ENCODE data around the gene CD109. TPM values are rescaled to one million over a fixed set of nuclear protein-coding genes. Genes with fewer than 3 reads are reported as not detected.

Gene CD109
- total and polyA plus RNA-seq, 10 donors, result 0.17 to 6.9 (median 3.8) TPM

DNA sequence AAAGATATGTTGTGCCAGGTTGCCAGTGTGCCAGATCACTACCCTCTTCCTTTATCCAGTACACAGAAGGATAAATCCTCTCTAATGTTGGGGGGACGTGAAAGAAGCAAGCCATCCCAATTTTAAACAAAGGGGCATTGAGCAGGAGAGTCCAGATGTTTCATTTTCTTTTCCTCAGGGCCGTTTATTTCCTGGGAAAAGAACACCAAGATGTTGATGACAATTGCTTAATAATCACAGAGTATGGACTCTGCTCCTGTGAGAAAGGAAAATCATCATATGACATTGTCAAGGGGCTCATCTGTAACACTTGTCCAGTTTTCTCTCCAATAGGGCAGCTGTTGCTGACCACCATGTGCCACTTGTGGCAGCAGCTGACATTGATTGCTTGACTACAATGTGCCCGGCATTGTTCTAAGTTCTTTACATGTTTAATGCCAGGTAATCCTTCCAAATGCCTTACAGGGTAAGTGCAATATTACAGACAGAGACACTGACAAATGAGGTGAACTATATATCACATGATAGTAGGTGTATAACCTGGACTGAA lies 161.4 kb downstream of the CD109 start:
- Histone ChIP-seq H3K4me3 (no peak overlapping the region), H3K4me1 (peaks cover 0 to 4% (median 0%) of the 10 kb centered on the region in 6 donors), H3K27ac (no peak overlapping the region), H3K27me3 (replicated peaks in 1 of 7) (no peaks in the 10 kb centered on the region), H3K9me3 (peaks cover 0 to under 1% (median 0%) of the 10 kb centered on the region in 8 donors), H3K36me3 (no peaks in the 10 kb centered on the region)
- intact Hi-C loops (cut with DNase I; ENCODE audit: low total_unique reads), result loop anchor here (10.0 kb wide), 1 partner anchor 1347 kb away; the partner anchor contains the start of gene COL12A1
- no peak for TF ChIP-seq POLR2A (IDR thresholded peaks at IDR 0.05)
- TF ChIP-seq, protein P1, sequence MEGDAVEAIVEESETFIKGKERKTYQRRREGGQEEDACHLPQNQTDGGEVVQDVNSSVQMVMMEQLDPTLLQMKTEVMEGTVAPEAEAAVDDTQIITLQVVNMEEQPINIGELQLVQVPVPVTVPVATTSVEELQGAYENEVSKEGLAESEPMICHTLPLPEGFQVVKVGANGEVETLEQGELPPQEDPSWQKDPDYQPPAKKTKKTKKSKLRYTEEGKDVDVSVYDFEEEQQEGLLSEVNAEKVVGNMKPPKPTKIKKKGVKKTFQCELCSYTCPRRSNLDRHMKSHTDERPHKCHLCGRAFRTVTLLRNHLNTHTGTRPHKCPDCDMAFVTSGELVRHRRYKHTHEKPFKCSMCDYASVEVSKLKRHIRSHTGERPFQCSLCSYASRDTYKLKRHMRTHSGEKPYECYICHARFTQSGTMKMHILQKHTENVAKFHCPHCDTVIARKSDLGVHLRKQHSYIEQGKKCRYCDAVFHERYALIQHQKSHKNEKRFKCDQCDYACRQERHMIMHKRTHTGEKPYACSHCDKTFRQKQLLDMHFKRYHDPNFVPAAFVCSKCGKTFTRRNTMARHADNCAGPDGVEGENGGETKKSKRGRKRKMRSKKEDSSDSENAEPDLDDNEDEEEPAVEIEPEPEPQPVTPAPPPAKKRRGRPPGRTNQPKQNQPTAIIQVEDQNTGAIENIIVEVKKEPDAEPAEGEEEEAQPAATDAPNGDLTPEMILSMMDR (IDR thresholded peaks at IDR 0.05 in 8 of 11, conservative IDR thresholded peaks at IDR 0.05 in 3 of 11), result no peak
- TF ChIP-seq POLR2AphosphoS5 (IDR thresholded peaks at IDR 0.05), result no peak
- WGBS, 5 donors, result 66 to 84% (median 77%) methylated on average over 3 of the region's 3 CpGs
- DNase-seq, result no peak

DNA sequence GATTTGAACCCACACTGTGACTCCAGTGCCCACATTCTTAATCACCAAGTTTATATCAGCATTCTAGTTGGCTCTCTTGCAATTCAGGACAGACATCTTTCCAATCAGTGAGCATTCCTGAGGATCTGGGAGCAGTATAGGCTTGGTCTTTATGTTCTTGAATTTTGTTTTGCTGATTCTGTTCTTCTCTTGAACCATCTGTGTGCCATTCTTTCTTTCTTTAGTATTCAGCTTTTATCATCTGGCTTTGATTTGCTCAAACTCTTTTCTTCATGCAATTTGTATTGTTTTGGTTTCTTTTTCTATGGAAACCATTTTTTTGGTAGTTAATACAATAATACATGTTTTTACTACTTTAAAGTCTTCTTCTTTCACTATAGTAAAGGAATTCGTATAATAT lies 162.4 kb downstream of the CD109 start:
- Histone ChIP-seq H3K27me3 (replicated peaks in 1 of 7) (no peaks in the 10 kb centered on the region), H3K27ac (no peak overlapping the region), H3K36me3 (no peaks in the 10 kb centered on the region), H3K4me1 (peaks cover 0 to 4% (median 0%) of the 10 kb centered on the region in 6 donors), H3K9me3 (no peaks in the 10 kb centered on the region), H3K4me3 (no peak overlapping the region)
- 81 to 91% (median 88%) methylated on average over 1 of the region's 1 CpG for WGBS, 5 donors
- intact Hi-C loops (cut with DNase I; ENCODE audit: low total_unique reads), result loop anchor here (10.0 kb wide), 1 partner anchor 1346 kb away; the partner anchor contains the start of gene COL12A1
- DNase-seq, result no peak
- TF ChIP-seq POLR2AphosphoS5 (IDR thresholded peaks at IDR 0.05), result no peak
- no peak for TF ChIP-seq POLR2A (IDR thresholded peaks at IDR 0.05)
- TF ChIP-seq, protein P1 (IDR thresholded peaks at IDR 0.05 in 8 of 11, conservative IDR thresholded peaks at IDR 0.05 in 3 of 11), result no peak

GRCh38 chr6:73860303-73860702 lies 164.3 kb downstream of the CD109 start:
- TF ChIP-seq, protein P1 (IDR thresholded peaks at IDR 0.05 in 8 of 11, conservative IDR thresholded peaks at IDR 0.05 in 3 of 11), result no peak
- no peak for TF ChIP-seq POLR2A (IDR thresholded peaks at IDR 0.05)
- TF ChIP-seq POLR2AphosphoS5 (IDR thresholded peaks at IDR 0.05), result no peak
- Histone ChIP-seq H3K4me3 (no peak overlapping the region), H3K27ac (no peak overlapping the region), H3K9me3 (no peaks in the 10 kb centered on the region), H3K4me1 (peaks cover 0 to under 1% (median 0%) of the 10 kb centered on the region in 6 donors), H3K36me3 (no peaks in the 10 kb centered on the region), H3K27me3 (replicated peaks in 1 of 7) (no peaks in the 10 kb centered on the region)
- DNase-seq, result no peak
- intact Hi-C loops (cut with DNase I; ENCODE audit: low total_unique reads), result no loop called here
- WGBS, 5 donors, result 78 to 90% (median 86%) methylated on average over 1 of the region's 1 CpG

DNA sequence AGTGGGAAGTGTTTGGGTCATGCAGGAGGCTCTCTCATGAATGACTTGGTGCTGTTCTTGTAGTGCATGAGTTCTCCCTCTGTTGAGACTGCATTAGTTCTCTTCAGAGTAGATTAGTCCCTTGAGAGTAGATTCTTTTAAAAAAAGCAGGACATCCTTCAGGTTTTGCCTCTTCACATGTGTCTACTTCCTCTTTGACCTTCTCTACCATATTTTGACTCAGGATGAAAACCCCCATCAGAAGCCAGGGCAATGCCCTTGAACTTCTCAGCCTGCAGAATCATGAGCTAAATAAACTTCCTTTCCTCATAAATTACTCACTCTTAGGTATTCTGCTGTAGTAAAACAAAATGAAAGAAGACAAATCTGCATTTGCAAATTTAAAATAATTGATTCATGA lies 170.3 kb downstream of the CD109 start:
- intact Hi-C loops (cut with DNase I; ENCODE audit: low total_unique reads), result no loop called here
- Histone ChIP-seq H3K36me3 (no peaks in the 10 kb centered on the region), H3K4me1 (no peaks in the 10 kb centered on the region), H3K4me3 (no peak overlapping the region), H3K27ac (no peak overlapping the region), H3K9me3 (no peaks in the 10 kb centered on the region), H3K27me3 (replicated peaks in 1 of 7) (no peaks in the 10 kb centered on the region)
- TF ChIP-seq, protein P1 (IDR thresholded peaks at IDR 0.05 in 8 of 11, conservative IDR thresholded peaks at IDR 0.05 in 3 of 11), result no peak
- TF ChIP-seq POLR2A (IDR thresholded peaks at IDR 0.05), result no peak
- TF ChIP-seq POLR2AphosphoS5 (IDR thresholded peaks at IDR 0.05), result no peak
- DNase-seq, result no peak
